Activated CD4-positive, alpha-beta T cell treated with anti-CD3 and anti-CD28 coated beads for 4 hours (primary cell): ENCODE measurements around the gene TMC2.
A peak's percentile ranks its signal among the peaks of the same experiment; 100 is the strongest.
"Not testable (repeated sequence)": the region's sequence is repeated elsewhere in the genome, so short reads cannot be mapped to it uniquely, and the experiment has no call there.

Experiments
- DNase-seq, 2 donors: peaks; one replicate each; pipeline ENCODE4 v3.0.0-alpha.2; 2020

TMC2 gene

GRCh38 chr20:2536560-2536986 is at the start of gene TMC2:
Gene TMC2 (plus strand): TSS chr20:2536573. CDS start chr20:2536622, 49 bp downstream.
- no peak for DNase-seq

- DNase-seq: not testable (repeated sequence)
Measured at GRCh38 chr20:2502808-2503384, 33.5 kb upstream of the TMC2 start.

GRCh38 chr20:2504803-2505202 is 31.6 kb upstream of the TMC2 start:
- not testable (repeated sequence) for DNase-seq

- not testable (repeated sequence) for DNase-seq
Measured at GRCh38 chr20:2506426-2506825, 29.9 kb upstream of the TMC2 start.

GRCh38 chr20:2507464-2507863 is 28.9 kb upstream of the TMC2 start:
- no peak for DNase-seq

GRCh38 chr20:2507875-2508630 is 28.3 kb upstream of the TMC2 start:
- DNase-seq: no peak

- peak; percentile 72 to 73 for DNase-seq
Measured at GRCh38 chr20:2508631-2509467, 27.5 kb upstream of the TMC2 start, which contains the start of gene ZNF343. Gene ZNF343 (minus strand): TSS chr20:2508915. CDS start chr20:2493895, 15,020 bp downstream.

- DNase-seq: no peak
Measured at GRCh38 chr20:2509468-2509781, 26.9 kb upstream of the TMC2 start.

GRCh38 chr20:2509794-2510193 is 26.6 kb upstream of the TMC2 start:
- DNase-seq: no peak

GRCh38 chr20:2515203-2515602 is 21.2 kb upstream of the TMC2 start:
- no peak for DNase-seq

GRCh38 chr20:2516399-2516798 is 20.0 kb upstream of the TMC2 start:
- DNase-seq: no peak

GRCh38 chr20:2518096-2518495 is 18.3 kb upstream of the TMC2 start:
- DNase-seq: no peak

- no peak for DNase-seq
Measured at GRCh38 chr20:2518558-2518957, 17.8 kb upstream of the TMC2 start.

- no peak for DNase-seq
Measured at GRCh38 chr20:2519115-2519809, 17.1 kb upstream of the TMC2 start.

- DNase-seq: no peak
Measured at GRCh38 chr20:2520617-2521016, 15.8 kb upstream of the TMC2 start.

GRCh38 chr20:2521369-2522305 is 14.7 kb upstream of the TMC2 start:
- DNase-seq: peak; percentile 26 to 50

- not testable (repeated sequence) for DNase-seq
Measured at GRCh38 chr20:2522826-2523429, 13.4 kb upstream of the TMC2 start.

- DNase-seq: peak; percentile 86 to 92
Measured at GRCh38 chr20:2523919-2524708, 12.3 kb upstream of the TMC2 start.

GRCh38 chr20:2524709-2525506 is 11.5 kb upstream of the TMC2 start:
- DNase-seq: peak; percentile 20 to 33

- not testable (repeated sequence) for DNase-seq
Measured at GRCh38 chr20:2526218-2526583, 10.2 kb upstream of the TMC2 start.
